ENCODE results near the gene RASAL2.
"Not testable (repeated sequence)": the region's sequence is repeated elsewhere in the genome, so short reads cannot be mapped to it uniquely, and the experiment has no call there.

Gene RASAL2

GRCh38 chr1:178071811-178072210 is 22.1 kb upstream of the RASAL2 start:
- no peak for DNase-seq (ENCODE audit: low spot score)

- no peak for DNase-seq (ENCODE audit: low spot score)
These were observed 21.6 kb upstream of the RASAL2 start for GRCh38 chr1:178072326-178072725.

- DNase-seq (ENCODE audit: low spot score) = no peak
These were observed 18.6 kb upstream of the RASAL2 start for GRCh38 chr1:178075333-178075732.

- no peak for DNase-seq (ENCODE audit: low spot score)
These were observed 17.3 kb upstream of the RASAL2 start for GRCh38 chr1:178076607-178077006.

- DNase-seq (ENCODE audit: low spot score) = no peak
These were observed 16.0 kb upstream of the RASAL2 start for GRCh38 chr1:178077917-178078316.

- no peak for DNase-seq (ENCODE audit: low spot score)
These were observed 7.6 kb upstream of the RASAL2 start for GRCh38 chr1:178086294-178086693.

GRCh38 chr1:178086766-178087165 is 7.1 kb upstream of the RASAL2 start:
- DNase-seq (ENCODE audit: low spot score) = no peak

GRCh38 chr1:178088651-178089050 is 5.3 kb upstream of the RASAL2 start:
- no peak for DNase-seq (ENCODE audit: low spot score)

GRCh38 chr1:178091454-178091853 is 2.5 kb upstream of the RASAL2 start:
- DNase-seq (ENCODE audit: low spot score) = not testable (repeated sequence)

- DNase-seq (ENCODE audit: low spot score) = no peak
These were observed 1.7 kb upstream of the RASAL2 start for GRCh38 chr1:178091986-178092745.

- DNase-seq (ENCODE audit: low spot score) = no peak
These were observed 918 bp upstream of the RASAL2 start for GRCh38 chr1:178092878-178093493.

GRCh38 chr1:178093494-178093950 is 382 bp upstream of the RASAL2 start:
- peak; percentile 93 for DNase-seq (ENCODE audit: low spot score)

GRCh38 chr1:178094739-178095645 is 1.1 kb downstream of the RASAL2 start:
- peak; percentile 3 for DNase-seq (ENCODE audit: low spot score)

GRCh38 chr1:178096421-178096820 is 2.5 kb downstream of the RASAL2 start:
- DNase-seq (ENCODE audit: low spot score) = no peak

- no peak for DNase-seq (ENCODE audit: low spot score)
These were observed 4.4 kb downstream of the RASAL2 start for GRCh38 chr1:178098262-178098661.

GRCh38 chr1:178101266-178101630 is 7.3 kb downstream of the RASAL2 start:
- DNase-seq (ENCODE audit: low spot score) = no peak

- DNase-seq (ENCODE audit: low spot score) = no peak
These were observed 7.8 kb downstream of the RASAL2 start for GRCh38 chr1:178101654-178102053.

- no peak for DNase-seq (ENCODE audit: low spot score)
These were observed 8.3 kb downstream of the RASAL2 start for GRCh38 chr1:178102218-178102617.

GRCh38 chr1:178107823-178108222 is 13.9 kb downstream of the RASAL2 start:
- DNase-seq (ENCODE audit: low spot score) = no peak

- DNase-seq (ENCODE audit: low spot score) = no peak
These were observed 15.6 kb downstream of the RASAL2 start for GRCh38 chr1:178109348-178110143.

GRCh38 chr1:178115260-178115659 is 21.4 kb downstream of the RASAL2 start:
- DNase-seq (ENCODE audit: low spot score) = no peak

- DNase-seq (ENCODE audit: low spot score) = no peak
These were observed 24.6 kb downstream of the RASAL2 start for GRCh38 chr1:178118524-178118923.
